Measurements from ENCODE around the gene IL1RAPL2.

GRCh38 chrX:104522386-104522785 is 43.6 kb upstream of the IL1RAPL2 start:
- TF ChIP-seq CTCF (IDR thresholded peaks at IDR 0.05) (no peak), POLR2A (IDR thresholded peaks at IDR 0.05) (no peak)

Measured in right lobe of liver (tissue), 4 donors.